Measurements from ENCODE around the gene FSCN2.
"Not testable (repeated sequence)": the region's sequence is repeated elsewhere in the genome, so short reads cannot be mapped to it uniquely, and the experiment has no call there.

Gene FSCN2

GRCh38 chr17:81582749-81583148, 54.6 kb downstream of the FSCN2 start:
- DNase-seq (ENCODE audit: extremely low read depth, insufficient read length): no peak
- Histone ChIP-seq H3K27me3 (replicated peaks; ENCODE audit: control insufficient read depth, insufficient read depth, low read length) (no peaks in the 10 kb centered on the region), H3K36me3 (ENCODE audit: control insufficient read depth, insufficient read depth, low read length) (peaks cover 33% of the 10 kb centered on the region), H3K4me3 (replicated peaks; ENCODE audit: low read depth, low read length) (no peak overlapping the region)
- no peak for TF ChIP-seq CTCF (IDR thresholded peaks at IDR 0.05; ENCODE audit: insufficient read depth, low read length, poor library complexity, severe bottlenecking)

- Histone ChIP-seq H3K4me3 (replicated peaks; ENCODE audit: low read depth, low read length) (no peak overlapping the region), H3K36me3 (ENCODE audit: control insufficient read depth, insufficient read depth, low read length) (peaks cover 38% of the 10 kb centered on the region), H3K27me3 (replicated peaks; ENCODE audit: control insufficient read depth, insufficient read depth, low read length) (no peaks in the 10 kb centered on the region)
- no peak for TF ChIP-seq CTCF (IDR thresholded peaks at IDR 0.05; ENCODE audit: insufficient read depth, low read length, poor library complexity, severe bottlenecking)
- DNase-seq (ENCODE audit: extremely low read depth, insufficient read length): no peak
Measured at GRCh38 chr17:81583589-81584342, 55.6 kb downstream of the FSCN2 start.

GRCh38 chr17:81584771-81585170, 56.6 kb downstream of the FSCN2 start:
- not testable (repeated sequence) for H3K27me3 ChIP-seq (replicated peaks; ENCODE audit: control insufficient read depth, insufficient read depth, low read length); DNase-seq (ENCODE audit: extremely low read depth, insufficient read length); H3K4me3 ChIP-seq (replicated peaks; ENCODE audit: low read depth, low read length)
- peaks cover 40% of the 10 kb centered on the region for H3K36me3 ChIP-seq (ENCODE audit: control insufficient read depth, insufficient read depth, low read length)

- no peak overlapping the region for H3K4me3 ChIP-seq (replicated peaks; ENCODE audit: low read depth, low read length)
- H3K27me3 ChIP-seq (replicated peaks; ENCODE audit: control insufficient read depth, insufficient read depth, low read length): no peaks in the 10 kb centered on the region
- DNase-seq (ENCODE audit: extremely low read depth, insufficient read length): no peak
- TF ChIP-seq CTCF (IDR thresholded peaks at IDR 0.05; ENCODE audit: insufficient read depth, low read length, poor library complexity, severe bottlenecking): no peak
- H3K36me3 ChIP-seq (ENCODE audit: control insufficient read depth, insufficient read depth, low read length): peaks cover 35% of the 10 kb centered on the region
Measured at GRCh38 chr17:81586096-81586495, 57.9 kb downstream of the FSCN2 start.
